Measurements from ENCODE around the gene TCFL5. TPM values are rescaled to one million over a fixed set of nuclear protein-coding genes. Genes with fewer than 3 reads are reported as not detected.

The TCFL5 gene
- polyA plus RNA-seq (ENCODE audit: insufficient read length), result 7.6 TPM

DNA sequence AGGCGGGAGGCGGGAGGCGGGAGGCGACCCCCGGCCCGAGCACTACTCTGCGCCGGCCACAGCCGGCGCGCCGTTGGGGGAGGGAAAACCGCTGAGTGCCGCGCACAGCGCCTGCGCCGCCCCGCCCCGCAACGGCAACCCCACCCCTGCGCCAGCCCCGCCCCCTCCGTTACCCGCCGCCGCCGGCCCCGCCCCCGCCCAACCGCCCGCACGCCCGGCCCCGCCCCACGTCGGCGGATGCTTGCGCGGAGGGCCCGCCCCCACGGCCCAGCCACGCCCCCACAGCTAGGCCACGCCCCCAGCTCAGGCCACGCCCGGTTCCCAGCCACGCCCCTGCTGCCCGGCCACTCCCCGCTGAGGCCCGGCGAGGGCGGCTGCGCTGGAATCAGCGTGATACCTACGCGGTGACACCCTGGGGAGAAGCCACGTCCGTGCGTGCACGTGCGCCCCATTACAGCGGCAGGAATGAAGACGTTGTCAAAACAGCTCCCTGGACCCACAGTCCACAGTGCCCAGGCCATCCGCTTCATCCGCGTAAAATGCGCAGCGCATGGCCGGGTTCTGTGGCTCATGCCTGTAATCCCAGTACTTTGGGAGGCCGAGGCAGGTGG, at the start of gene TCFL5:
TCFL5 (minus strand) TSS at position 97 of the 611 bp plus-strand sequence. CDS start 152 bp downstream, outside the sequence.
- DNase-seq (ENCODE audit: low read depth), result no peak

DNA sequence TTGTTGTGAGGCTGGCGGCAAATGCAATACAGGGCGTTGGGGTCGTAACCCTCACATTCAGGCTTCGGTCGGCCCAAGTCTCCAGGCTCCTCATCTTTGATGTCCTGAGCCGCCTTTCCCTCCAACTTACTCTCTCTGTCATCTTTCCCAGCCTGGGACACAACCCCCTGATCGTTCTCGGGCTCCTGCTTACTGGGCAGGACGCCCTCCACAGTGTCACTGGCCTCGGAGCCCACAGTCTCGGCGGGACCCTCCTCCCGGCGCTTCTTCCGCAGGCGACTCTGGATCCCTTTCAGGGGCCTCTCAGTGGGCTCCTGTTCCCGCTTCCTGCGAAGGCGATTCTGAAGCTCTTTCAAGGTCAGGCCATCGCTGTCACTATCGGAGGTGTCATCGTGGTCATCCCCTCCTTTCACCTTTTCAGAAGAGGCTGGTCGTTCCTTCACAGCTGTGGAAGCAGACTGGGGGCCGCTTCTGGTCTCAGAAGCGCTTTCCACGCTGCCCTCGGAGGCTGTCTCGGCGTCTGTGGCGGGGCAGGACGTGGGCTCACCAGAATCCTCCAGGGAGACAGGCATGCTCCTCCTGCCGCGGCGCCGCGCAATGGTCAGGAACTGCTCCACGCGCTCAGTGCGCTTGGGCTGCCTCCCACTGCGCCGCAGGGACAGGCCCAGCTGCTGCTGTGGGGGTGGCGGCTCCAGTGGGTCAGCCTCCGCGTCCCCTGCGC, 49.3 kb upstream of the TCFL5 start:
- no peak for DNase-seq (ENCODE audit: low read depth)

DNA sequence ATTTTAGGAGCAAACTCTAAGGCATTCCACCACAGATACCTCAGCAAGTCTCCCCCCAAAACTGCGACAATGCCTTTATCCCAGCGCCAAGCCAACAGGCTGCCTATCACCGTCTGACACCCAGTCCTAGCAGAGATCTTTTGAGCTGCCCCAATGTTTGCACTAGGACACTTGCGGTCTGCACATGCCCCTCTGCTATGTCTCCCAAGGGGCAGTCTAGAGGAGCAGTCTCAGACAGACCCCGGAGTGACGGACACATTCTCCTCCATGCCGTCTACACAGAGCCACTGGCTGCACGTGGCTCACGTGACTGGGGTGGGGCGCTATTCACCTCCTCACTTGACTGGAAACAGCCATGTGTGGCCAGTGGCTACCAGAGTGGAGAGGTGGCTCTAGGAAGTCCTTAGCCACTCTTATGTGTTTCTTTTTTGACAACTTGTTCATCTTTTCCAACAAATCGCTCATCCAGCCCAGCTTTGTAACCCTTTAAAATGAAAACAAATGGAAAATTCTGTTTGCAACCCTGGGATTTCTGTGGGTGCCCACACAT, 48.7 kb upstream of the TCFL5 start:
- no peak for DNase-seq (ENCODE audit: low read depth)

DNA sequence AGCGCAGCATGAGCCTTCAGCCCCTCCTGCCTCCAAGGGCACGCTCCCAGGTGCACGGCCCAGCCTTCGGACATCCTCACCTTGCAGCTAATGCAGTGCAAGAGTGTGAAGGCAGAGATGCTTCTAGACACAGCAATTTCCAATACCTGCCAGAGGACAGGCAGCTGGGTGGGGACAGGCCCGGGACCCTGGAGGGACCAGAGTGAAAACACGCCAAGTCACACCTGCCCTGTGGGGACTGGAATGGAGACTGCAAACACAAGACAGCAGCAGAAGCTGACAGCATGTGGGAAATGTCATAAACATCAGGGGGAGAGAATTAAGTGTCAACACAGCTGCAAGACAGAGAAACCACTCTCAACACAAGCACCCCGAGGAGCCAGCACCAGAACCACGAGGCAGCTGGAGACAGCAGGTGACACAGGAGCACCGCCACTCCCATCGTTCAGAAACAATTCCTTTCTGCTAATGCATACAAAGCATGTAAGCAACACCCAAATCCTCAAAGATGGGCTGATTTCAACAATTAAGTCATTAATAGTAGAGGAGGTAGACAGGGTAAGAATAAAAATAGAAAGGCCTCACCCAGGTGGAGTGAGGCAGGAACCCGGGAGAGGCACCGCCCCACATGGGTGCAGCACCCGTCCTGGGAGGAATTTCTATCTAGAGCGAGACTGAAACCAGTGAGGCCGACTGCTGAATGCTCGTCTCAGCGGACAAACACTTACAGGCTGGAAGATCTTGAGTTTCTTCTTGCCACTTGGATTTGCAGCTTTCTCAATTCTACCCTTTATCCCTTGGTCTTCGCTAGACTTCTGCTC, 47.6 kb upstream of the TCFL5 start:
- no peak for DNase-seq (ENCODE audit: low read depth)

DNA sequence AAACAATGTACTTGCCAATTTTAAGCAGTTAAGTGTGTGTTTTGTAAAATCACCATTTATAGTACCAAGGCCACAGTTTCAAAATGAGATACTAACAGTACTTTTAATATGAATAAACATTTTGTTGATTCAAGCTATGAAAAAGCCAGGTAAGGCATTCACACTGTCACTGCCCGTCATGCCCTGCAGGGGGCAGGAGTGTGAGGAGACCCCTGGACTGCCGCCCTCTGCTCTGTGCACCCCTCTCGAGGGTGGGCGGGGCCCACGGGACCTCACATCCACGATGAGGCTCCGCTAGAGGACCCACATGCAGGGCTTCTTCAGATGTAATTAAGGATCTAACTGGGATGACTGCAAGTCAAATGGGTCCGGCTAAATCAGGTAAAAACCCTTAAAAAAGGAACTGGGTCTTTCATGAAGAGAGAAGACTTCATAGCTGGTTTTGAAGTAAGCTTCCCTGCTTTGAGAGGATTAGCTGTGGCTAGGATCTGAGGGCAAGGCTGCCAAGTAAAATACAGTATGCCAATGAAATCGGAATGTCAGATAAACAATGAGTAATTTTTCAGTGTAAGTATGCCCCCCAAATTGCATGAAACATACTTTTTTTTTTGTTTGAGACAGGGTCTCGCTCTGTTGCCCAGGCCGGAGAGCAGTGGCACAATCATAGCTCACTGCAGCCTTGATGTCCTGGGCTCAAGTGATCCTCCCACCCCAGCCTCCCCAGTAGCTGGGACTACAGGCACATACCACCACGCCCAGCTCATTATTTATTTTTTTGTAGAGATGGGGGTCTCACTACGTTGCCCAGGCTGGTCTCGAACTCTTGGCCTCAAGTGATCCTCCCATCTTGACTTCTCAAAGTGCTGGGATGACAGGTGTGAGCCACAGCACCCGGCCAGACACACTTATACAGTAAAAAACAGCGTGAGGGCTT, 46.0 kb upstream of the TCFL5 start:
- DNase-seq (ENCODE audit: low read depth), result no peak

DNA sequence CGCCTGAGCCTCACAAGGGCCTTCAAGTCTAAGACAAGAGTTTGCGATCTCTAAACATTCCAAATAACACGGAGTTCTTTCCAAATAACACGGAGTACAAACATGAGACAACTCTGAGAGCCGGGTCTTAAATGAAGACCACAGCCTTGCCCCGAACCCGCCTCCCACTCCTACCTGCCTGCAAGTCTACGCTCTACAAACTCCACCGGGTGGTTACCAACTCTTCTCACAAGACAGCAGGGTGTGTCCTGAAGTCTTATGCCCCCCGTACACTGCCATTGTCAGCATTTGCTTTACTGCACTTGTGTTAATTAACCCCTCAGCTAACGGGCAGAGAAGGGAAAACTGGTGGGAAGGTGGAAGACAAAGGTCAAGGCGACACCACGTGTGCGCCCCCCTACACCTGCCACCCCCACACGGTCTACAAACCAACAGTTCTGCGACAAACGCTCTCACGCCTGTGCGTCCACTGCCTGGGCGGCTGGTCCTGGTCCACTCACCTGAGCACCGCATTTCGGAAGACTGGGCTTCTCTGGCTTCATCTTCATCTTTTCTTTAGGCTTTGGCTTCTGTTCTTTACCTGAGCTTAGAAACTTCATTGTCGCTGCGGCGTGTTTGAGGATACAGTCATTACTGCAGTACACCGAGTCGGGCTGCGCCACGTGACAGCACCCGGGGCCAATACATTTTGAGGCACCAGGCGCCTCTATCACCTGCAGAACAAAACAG, 45.2 kb upstream of the TCFL5 start:
- no peak for DNase-seq (ENCODE audit: low read depth)

DNA sequence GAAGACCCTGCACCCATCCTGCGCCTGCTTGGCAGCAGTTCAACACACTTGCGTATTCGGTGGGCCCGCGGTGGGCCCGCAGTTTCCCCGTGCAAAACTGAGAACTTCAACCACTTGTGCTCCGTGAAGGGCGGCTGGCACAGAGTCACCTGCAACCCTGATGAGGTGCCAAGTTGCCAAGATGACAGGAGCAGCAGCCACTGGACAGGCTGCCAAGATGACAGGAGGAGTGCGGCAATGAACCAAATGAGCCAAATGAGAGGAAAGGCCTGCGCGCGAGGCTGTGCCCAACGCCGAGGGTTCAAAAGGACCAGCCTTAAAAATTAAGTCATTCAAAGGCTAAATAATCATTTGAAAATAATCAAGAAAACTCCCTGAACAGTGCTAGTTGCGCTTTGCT, 44.6 kb upstream of the TCFL5 start:
- no peak for DNase-seq (ENCODE audit: low read depth)

DNA sequence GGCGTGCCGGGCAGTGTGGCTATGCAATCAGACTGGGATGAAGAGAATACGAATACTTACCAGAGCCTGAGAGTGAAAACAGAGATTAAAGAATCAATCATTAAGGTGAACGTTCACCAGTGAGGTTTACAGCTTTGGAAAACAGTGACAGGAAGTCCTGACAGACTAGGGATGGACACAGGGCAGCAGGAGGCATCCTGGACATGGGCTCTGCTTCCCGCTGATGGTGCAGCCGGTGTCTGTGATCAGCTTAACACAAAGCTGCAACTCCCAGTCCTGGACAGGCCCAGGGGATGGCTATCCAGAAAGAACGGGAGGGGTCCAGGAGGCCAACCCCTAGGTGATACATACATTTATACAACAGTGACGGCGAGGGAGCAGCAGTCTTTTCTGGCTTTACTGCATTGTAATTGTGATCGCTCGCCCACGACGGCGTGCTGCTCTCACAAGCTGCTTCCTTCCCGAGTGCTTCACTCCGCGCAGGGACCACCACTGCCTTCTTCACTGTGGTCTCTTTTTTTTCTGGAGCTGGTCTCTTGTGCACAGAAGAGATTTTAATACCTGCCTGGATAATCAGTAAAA, 44.0 kb upstream of the TCFL5 start:
- no peak for DNase-seq (ENCODE audit: low read depth)

DNA sequence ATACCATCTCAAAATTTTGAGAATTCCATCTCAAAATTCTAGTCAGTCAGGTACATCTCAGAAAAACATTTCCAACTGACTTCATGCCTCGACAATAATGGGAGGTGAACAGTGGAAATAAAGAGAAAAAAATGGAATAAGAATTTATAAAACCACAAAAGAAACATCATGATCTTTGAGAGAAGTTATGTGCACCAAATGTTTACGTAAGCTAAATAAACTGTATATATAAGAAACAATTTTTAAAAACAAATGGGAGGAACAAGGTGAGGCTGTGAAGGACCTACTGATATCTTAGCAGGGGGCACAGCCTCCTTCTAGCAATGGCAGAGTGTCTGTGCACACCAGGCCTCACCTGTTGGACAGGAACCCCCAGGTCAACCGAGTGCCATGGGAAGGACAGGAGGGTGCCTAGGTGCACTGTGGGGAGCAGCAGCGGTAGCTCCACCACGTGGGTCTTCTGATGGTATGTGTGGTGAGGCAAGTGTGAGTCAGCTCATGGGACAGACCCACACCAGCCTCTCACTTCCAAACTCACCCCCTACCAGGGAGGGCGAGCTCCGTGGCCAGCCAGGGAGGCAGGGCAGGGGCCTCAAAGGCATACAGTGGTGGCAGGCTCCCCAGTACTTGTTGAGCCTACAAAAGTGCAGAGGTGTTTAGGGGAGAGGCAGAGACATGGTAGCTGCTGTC, 41.4 kb upstream of the TCFL5 start:
- DNase-seq (ENCODE audit: low read depth), result no peak

DNA sequence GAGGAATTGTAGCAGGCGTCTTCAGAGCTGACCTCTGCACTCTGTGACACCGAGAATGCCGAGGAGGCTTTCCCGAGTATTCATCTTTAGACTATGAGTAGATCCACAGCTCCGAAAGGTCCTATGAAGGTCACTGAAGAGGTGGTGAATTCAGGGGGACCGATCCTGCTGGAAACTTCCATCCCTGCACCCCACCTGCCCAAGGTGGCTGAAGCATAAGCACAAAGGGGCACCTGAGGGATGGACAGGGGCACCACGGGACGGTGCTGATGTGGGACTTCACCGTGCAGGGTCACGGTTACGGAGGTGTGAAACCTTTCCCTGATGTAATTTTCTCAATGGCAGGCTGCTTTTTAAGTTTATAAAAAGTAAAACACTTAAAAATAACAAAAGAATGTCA, 40.3 kb upstream of the TCFL5 start:
- no peak for DNase-seq (ENCODE audit: low read depth)

DNA sequence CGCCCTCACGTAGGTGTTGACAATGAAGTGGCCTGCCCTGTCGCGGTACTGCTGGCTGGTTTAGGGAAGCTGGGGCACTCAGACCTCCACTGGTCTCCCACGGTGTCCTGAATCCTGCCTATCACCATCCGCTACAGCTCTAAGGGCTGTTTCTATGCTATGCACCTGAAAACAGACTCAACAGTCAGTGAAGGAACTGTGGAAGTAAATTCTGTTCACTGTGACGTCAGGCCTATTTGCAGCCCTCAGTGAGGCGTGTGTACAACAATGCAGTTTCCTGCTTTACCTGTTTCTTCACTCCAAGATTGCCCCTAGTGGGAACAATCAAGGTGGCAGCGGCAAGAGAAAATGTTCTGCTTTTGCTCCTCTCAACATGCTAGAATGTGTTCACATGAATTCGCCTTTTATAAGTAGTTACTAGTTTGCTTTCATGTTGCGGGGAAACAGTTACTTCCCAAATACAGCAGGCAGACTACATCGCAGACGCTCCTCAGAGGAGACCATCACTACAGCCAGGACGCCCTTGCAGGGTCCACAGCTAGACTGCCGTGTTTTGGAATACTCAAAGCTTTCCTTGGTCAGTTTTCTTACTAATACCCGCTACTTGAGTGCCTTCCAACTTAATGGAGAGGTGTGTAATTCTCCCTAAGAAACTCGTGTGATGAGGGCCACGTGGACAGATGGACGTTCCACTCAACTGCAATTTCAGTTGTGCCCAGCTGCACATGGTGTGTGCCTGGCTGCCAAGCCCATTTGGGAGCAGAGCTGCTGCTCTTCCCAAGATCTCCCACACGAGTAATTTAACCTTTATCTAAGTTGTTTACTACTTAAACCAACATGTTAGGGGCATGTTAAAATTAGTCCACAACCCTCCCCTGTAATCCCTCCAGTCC, 39.3 kb upstream of the TCFL5 start:
- DNase-seq (ENCODE audit: low read depth), result no peak

DNA sequence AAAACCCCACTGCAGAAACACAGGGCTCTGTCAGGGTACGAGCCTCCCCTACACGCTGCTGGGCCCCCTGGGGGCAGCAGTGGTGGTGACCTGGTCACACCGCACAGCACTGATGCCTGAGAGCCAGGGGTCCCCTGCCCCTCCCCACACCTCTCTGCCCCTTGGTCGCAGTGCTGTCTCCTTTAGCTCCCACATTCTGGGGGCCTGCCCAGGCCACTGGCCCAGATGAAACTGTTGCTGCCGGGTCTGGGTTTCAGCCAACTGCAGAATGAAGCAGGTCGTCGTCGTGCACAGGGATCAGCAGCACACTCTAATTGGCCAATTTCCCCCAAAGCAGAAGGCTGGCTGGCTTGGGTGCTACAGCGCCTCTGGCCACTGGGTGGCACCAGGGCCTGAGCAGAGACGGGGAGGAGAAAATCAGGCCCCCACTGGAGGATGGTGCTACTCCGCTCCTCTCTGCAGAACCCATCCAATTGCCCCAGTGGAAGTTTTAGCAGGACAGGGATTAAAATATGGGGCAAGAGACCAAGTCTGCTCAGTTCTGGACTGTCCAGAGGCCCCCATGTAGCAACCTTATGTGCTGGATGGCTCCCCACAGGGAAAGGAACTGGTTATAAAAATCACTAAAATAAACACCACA, 38.5 kb upstream of the TCFL5 start:
- peak; percentile 45 for DNase-seq (ENCODE audit: low read depth)

DNA sequence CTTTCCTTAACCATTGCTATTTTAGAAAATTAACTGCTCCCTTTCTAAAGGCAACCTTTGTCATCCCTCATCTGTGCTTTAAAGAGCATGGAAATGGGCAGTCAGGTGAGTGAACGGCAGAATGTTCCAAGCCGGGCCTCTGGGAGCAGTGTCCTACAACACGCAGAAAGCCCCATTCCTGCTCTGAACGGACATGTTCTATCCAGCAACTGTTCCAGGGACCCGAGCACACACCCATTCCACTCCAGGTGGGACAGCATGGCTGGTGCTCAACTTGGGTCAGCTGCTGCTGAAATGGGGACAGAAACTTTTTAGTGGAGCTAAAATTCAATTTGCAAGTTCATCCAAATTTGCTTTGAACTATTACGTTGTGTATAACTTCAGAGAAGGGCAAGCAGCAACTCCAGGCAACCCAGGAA, 38.0 kb upstream of the TCFL5 start:
- DNase-seq (ENCODE audit: low read depth), result no peak

DNA sequence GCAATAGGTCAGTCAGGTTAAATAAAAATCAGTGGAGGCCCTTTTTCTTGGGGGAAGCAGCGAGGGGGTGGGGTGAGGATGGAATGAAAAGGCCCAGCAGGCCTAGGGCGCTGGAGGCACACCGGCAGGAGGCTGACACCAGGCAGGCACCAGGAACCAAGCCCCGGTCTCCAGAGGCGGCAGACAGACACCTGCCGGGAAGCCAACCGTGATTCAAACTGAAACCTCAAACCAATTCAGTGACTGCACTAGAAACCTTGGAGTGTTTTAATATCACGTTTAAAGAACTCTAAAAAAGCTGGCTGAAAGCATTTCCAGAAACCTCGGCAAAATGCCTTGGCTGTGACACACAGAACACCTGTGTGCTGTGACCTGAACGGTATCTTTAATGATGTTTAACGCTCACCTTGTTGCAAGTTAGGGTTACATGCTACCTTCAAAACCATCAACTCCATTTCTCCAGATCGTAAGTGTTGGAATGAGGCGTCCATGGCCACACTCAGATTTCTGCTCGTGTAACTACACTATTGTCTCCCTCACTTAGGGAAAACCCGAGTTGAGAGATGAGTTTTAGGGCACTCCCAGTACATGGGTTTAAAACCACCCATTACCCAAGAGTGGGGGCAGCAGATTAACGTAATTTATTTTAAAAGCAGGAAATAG, 37.5 kb upstream of the TCFL5 start:
- DNase-seq (ENCODE audit: low read depth), result no peak

DNA sequence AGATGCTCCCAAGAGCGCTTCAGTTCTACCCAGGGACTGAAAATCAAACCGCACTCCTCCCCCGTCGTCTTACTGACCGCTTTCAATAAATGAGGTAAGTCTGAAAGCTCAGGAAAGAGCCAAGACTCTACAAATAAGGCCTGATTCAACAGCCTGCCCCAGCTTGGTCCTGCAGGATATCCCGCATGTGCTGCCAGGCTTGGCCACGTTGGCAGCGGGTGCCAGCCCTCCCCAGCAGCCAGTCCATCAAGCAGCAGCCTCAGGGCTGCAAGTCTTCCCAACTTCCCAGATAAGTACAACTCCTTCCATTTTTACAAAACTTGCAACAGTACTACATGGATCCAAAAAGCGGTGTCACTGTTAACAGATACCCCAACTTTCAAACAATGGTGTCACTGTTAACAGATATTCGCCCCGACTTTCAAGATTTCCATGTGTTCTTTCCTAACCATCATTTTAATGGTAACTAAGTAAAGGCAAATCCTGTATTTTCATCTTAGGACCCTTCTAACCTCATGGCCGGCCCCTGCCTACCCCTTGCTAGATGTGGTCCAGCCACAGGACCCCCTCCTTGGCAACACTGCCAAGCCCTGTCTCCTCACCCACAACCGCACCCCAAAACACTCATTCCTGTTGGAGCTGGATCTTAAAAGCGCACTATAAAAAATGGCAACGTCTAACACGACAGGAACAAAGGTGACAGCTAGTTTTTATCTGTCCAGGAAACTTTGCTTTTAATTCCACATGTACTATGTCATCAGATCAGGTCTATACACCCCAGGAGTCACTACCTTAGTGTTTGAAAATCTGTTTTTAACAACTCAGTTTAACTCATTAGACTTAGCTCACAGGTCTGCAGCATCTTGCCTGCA, 36.7 kb upstream of the TCFL5 start:
- no peak for DNase-seq (ENCODE audit: low read depth)

DNA sequence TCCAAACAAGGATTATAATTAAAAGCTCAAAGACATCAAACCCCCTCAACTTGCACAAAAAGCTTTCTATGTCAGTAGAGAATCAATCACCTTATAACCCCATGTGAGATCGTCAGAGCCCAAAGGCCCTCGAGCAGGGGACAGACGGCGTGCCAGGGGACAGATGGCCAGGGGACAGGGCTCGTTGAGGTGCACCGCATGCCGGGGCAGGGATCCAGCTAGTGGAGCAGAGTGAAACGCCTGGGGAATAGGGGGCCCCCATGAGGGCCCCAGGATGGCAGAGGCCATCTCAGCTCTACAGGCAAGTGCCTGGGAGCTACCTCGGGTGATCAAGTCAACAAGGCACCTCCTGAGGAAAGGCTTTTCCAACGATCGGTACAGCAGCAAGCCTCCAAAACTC, 36.0 kb upstream of the TCFL5 start:
- DNase-seq (ENCODE audit: low read depth), result no peak

DNA sequence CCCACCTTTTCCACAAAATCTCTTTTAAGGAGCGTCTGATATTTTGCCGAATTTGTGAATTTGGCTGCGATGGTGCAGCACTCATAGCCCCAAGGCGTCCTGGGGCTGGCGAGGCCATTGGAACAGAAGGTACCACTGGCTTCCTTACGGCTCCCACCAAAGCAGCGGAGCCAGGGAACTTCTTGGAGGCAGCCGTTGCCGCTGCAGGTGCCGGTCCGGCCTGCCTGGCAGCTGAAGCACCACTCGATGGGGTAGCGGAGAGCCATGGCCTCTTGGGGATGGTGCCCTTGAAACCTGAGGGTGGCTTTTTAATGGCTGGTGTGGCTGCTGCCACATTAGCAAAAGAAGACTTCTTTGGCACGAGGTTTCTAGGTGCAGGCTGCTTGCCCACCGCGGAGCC, 34.9 kb upstream of the TCFL5 start:
- DNase-seq (ENCODE audit: low read depth), result no peak
